ENCODE measurements around the gene MAP2K7. TPM values are rescaled to one million over a fixed set of nuclear protein-coding genes. Genes with fewer than 3 reads are reported as not detected.
"Not testable (repeated sequence)": the region's sequence is repeated elsewhere in the genome, so short reads cannot be mapped to it uniquely, and the experiment has no call there.

MAP2K7 gene
- total RNA-seq, 4 donors from 2014 or later, result 23.1 to 47.8 (median 30.9) TPM

- H3K4me3 ChIP-seq (ENCODE audit: low read depth, poor library complexity, severe bottlenecking), result no peak overlapping the region
- 69 to 70% methylated on average over 15 to 17 of the region's 23 CpGs for WGBS, 2 donors
- TF ChIP-seq CTCF (IDR thresholded peaks at IDR 0.05) (no peak), POLR2A (IDR thresholded peaks at IDR 0.05) (no peak)
- intact Hi-C loops (cut with DNase I; ENCODE audit: low total_unique reads), result loop anchor here (1.0 to 5.0 kb wide), 2 partner anchors 15 to 75 kb away; no protein-coding TSS in a partner anchor
- DNase-seq (ENCODE audit: low spot score in 2 of 2), result no peak
Observed at GRCh38 chr19:7927605-7928333, 24.1 kb downstream of the MAP2K7 start.

- intact Hi-C loops (cut with DNase I; ENCODE audit: low total_unique reads), result loop anchor here (5.0 kb wide), 1 partner anchor 76 kb away; no protein-coding TSS in a partner anchor
- no peak for DNase-seq (ENCODE audit: low spot score in 2 of 2)
- no peak overlapping the region for H3K4me3 ChIP-seq (ENCODE audit: low read depth, poor library complexity, severe bottlenecking)
- WGBS, 2 donors, result 35 to 42% methylated on average over 9 of the region's 9 CpGs
- TF ChIP-seq CTCF (IDR thresholded peaks at IDR 0.05) (no peak), POLR2A (IDR thresholded peaks at IDR 0.05) (no peak)
Observed at GRCh38 chr19:7928334-7928706, 24.6 kb downstream of the MAP2K7 start.

GRCh38 chr19:7928741-7929701, 25.3 kb downstream of the MAP2K7 start:
- WGBS, 2 donors, result 23 to 39% methylated on average over 24 of the region's 24 CpGs
- no peak for TF ChIP-seq CTCF (IDR thresholded peaks at IDR 0.05)
- no peak for TF ChIP-seq POLR2A (IDR thresholded peaks at IDR 0.05)
- H3K4me3 ChIP-seq (ENCODE audit: low read depth, poor library complexity, severe bottlenecking), result no peak overlapping the region
- no peak for DNase-seq (ENCODE audit: low spot score in 2 of 2)
- intact Hi-C loops (cut with DNase I; ENCODE audit: low total_unique reads), result loop anchor here (5.0 kb wide), 1 partner anchor 77 kb away; no protein-coding TSS in a partner anchor

GRCh38 chr19:7930030-7930429, 26.4 kb downstream of the MAP2K7 start:
- DNase-seq (ENCODE audit: low spot score in 2 of 2); H3K4me3 ChIP-seq (ENCODE audit: low read depth, poor library complexity, severe bottlenecking); intact Hi-C loops (cut with DNase I; ENCODE audit: low total_unique reads): not testable (repeated sequence)
- 81 to 89% methylated on average over 9 to 11 of the region's 11 CpGs for WGBS, 2 donors

GRCh38 chr19:7930765-7931164, 27.1 kb downstream of the MAP2K7 start:
- no peak for DNase-seq (ENCODE audit: low spot score in 2 of 2)
- intact Hi-C loops (cut with DNase I; ENCODE audit: low total_unique reads), result no loop called here
- WGBS, 2 donors, result 75 to 92% methylated on average over 7 of the region's 7 CpGs
- no peak for TF ChIP-seq POLR2A (IDR thresholded peaks at IDR 0.05)
- TF ChIP-seq CTCF (IDR thresholded peaks at IDR 0.05), result no peak
- no peak overlapping the region for H3K4me3 ChIP-seq (ENCODE audit: low read depth, poor library complexity, severe bottlenecking)

All from lower leg skin (tissue), 4 donors.